GM18951 (cell line): ENCODE measurements around the gene CKB.

ENCODE experiments used
- POLR2A ChIP-seq: IDR thresholded peaks from 4 replicates; pipeline ENCODE4 v1.6.1; 2011; ENCODE audit warnings: mild to moderate bottlenecking; ENCODE audit not compliant: insufficient read length, insufficient read depth; ENCODE audit errors: extremely low read depth
- in situ Hi-C: fragments of 300-500 bp; cut with MboI; formaldehyde crosslinking; loops from one replicate; pipeline ENCODE4 v1.12.0; 2022; ENCODE audit warnings: low sequenced_read_pairs, mixed read lengths, inconsistent platforms; ENCODE audit not compliant: unreplicated experiment

The CKB gene

GRCh38 chr14:103501041-103501870 lies 21.4 kb downstream of the CKB start:
- in situ Hi-C loops: no loop called here
- no peak for TF ChIP-seq POLR2A

- no peak for TF ChIP-seq POLR2A
- in situ Hi-C loops: no loop called here
Observed at GRCh38 chr14:103500148-103500990, 22.3 kb downstream of the CKB start.

GRCh38 chr14:103499709-103500108 lies 22.9 kb downstream of the CKB start:
- no peak for TF ChIP-seq POLR2A
- in situ Hi-C loops: no loop called here

GRCh38 chr14:103496776-103497175 lies 25.9 kb downstream of the CKB start:
- TF ChIP-seq POLR2A: no peak
- in situ Hi-C loops: no loop called here

GRCh38 chr14:103495854-103496253 lies 26.8 kb downstream of the CKB start:
- in situ Hi-C loops: no loop called here
- TF ChIP-seq POLR2A: no peak

- TF ChIP-seq POLR2A: no peak
- in situ Hi-C loops: no loop called here
Observed at GRCh38 chr14:103492156-103492925, 30.3 kb downstream of the CKB start.

- in situ Hi-C loops: no loop called here
- TF ChIP-seq POLR2A: no peak
Observed at GRCh38 chr14:103491691-103492090, 30.9 kb downstream of the CKB start.

GRCh38 chr14:103489621-103490020 lies 33.0 kb downstream of the CKB start:
- no peak for TF ChIP-seq POLR2A
- in situ Hi-C loops: no loop called here

- no peak for TF ChIP-seq POLR2A
- in situ Hi-C loops: no loop called here
Observed at GRCh38 chr14:103488960-103489359, 33.7 kb downstream of the CKB start.

GRCh38 chr14:103488071-103488470 lies 34.6 kb downstream of the CKB start:
- in situ Hi-C loops: no loop called here

GRCh38 chr14:103485504-103485903 lies 37.1 kb downstream of the CKB start:
- in situ Hi-C loops: no loop called here
- no peak for TF ChIP-seq POLR2A

More at GRCh38 chr14:103488071-103488470, 34.6 kb downstream of the CKB start:
- no peak for TF ChIP-seq POLR2A

GRCh38 chr14:103483600-103483999 lies 39.0 kb downstream of the CKB start:
- no peak for TF ChIP-seq POLR2A
- in situ Hi-C loops: no loop called here

- in situ Hi-C loops: no loop called here
- TF ChIP-seq POLR2A: no peak
Observed at GRCh38 chr14:103480595-103480994, 42.0 kb downstream of the CKB start.
